ENCODE measurements around the gene CDR2. TPM values are rescaled to one million over a fixed set of nuclear protein-coding genes. Genes with fewer than 3 reads are reported as not detected.

CDR2 gene
- total and polyA plus RNA-seq, 2 of the 13 experiments (the other 11 are each of a cell fraction or from before 2014, with no cell fraction given), result 59.0 to 78.9 TPM

DNA sequence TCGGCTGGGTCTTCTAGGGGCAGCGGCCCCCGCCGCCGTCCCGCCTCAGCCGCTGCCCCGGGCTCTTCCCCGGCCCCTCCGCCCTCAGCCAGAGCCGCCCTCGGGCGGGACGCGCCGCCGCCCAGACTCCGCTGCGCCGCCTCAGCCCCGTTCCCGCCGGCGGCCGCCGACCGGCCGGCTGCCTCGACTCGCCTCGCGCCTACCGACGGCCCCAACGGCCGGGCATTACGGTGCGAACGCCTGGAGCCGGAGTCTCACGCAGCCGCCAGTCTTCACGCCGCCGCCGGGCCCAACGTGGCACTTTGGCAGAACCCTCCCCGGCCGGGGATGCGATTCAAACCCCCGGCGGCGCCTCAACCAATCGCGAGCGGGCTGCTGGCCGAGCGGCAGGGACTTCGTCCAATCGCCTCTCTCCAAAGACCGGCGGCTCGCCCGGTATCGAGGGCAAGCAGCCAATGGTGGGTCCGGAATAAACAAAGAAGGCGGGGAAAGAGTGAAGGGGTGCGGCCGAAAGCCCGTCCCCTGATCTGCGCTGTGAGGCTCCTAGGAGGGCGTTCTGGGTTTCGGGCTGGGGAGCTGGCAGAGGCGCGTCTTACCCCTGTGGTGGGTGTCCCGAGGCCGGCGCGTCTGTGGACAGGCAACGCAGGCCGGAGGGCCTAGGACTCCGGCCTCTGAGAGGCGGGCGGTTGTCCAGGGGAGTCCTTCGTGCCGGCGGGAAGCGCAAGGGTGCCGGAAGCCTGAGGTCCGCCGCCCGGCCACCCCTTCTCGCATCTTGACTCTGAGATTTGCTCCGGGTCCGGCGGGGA is at the start of gene CDR2 (continued):
- TF ChIP-seq, protein P1, sequence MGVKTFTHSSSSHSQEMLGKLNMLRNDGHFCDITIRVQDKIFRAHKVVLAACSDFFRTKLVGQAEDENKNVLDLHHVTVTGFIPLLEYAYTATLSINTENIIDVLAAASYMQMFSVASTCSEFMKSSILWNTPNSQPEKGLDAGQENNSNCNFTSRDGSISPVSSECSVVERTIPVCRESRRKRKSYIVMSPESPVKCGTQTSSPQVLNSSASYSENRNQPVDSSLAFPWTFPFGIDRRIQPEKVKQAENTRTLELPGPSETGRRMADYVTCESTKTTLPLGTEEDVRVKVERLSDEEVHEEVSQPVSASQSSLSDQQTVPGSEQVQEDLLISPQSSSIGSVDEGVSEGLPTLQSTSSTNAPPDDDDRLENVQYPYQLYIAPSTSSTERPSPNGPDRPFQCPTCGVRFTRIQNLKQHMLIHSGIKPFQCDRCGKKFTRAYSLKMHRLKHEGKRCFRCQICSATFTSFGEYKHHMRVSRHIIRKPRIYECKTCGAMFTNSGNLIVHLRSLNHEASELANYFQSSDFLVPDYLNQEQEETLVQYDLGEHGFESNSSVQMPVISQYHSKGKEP (CRISPR knock-in tag; IDR thresholded peaks at IDR 0.05), result peak; percentile 22; the same call in 1 of the 2 replicates
- TF ChIP-seq SOX5 (CRISPR knock-in tag; IDR thresholded peaks at IDR 0.05; ENCODE audit: borderline replicate concordance) (peak; percentile 69; the same call in 1 of the 2 replicates), ZNF761 (CRISPR knock-in tag; conservative IDR thresholded peaks at IDR 0.05) (peak; percentile 81; the same call in 1 of the 2 replicates), TOPORS (CRISPR knock-in tag; IDR thresholded peaks at IDR 0.05) (peak; percentile 80; the same call in 1 of the 2 replicates), SRSF4 (IDR thresholded peaks at IDR 0.05; ENCODE audit: low read depth, low read length, poor library complexity, severe bottlenecking) (no peak), GFI1 (CRISPR knock-in tag; IDR thresholded peaks at IDR 0.05; ENCODE audit: borderline replicate concordance) (peak; percentile 90), ZFP62 (CRISPR knock-in tag; IDR thresholded peaks at IDR 0.05) (peak; percentile 98), MLLT10 (CRISPR knock-in tag; IDR thresholded peaks at IDR 0.05) (no peak), CHCHD3 (CRISPR knock-in tag; IDR thresholded peaks at IDR 0.05) (no peak), DR1 (CRISPR knock-in tag; IDR thresholded peaks at IDR 0.05) (peak; percentile 93), GABPA (IDR thresholded peaks at IDR 0.05; ENCODE audit: low read depth, low read length) (no peak), GABPA (CRISPR knock-in tag; IDR thresholded peaks at IDR 0.05; ENCODE audit: low read depth) (peak; percentile 49), CENPX (CRISPR knock-in tag; IDR thresholded peaks at IDR 0.05) (no peak), TP53 (CRISPR knock-in tag; conservative IDR thresholded peaks at IDR 0.05) (peak; percentile 93), ZNF652 (CRISPR knock-in tag; IDR thresholded peaks at IDR 0.05; ENCODE audit: borderline replicate concordance, low read depth) (peak; percentile 44; the same call in 1 of the 2 replicates), HOXA5 (CRISPR knock-in tag; IDR thresholded peaks at IDR 0.05) (peak; percentile 91), ZNF768 (CRISPR knock-in tag; IDR thresholded peaks at IDR 0.05) (no peak), SMAD3 (CRISPR knock-in tag; IDR thresholded peaks at IDR 0.05) (peak; percentile 61)
- TF ChIP-seq, protein P2, sequence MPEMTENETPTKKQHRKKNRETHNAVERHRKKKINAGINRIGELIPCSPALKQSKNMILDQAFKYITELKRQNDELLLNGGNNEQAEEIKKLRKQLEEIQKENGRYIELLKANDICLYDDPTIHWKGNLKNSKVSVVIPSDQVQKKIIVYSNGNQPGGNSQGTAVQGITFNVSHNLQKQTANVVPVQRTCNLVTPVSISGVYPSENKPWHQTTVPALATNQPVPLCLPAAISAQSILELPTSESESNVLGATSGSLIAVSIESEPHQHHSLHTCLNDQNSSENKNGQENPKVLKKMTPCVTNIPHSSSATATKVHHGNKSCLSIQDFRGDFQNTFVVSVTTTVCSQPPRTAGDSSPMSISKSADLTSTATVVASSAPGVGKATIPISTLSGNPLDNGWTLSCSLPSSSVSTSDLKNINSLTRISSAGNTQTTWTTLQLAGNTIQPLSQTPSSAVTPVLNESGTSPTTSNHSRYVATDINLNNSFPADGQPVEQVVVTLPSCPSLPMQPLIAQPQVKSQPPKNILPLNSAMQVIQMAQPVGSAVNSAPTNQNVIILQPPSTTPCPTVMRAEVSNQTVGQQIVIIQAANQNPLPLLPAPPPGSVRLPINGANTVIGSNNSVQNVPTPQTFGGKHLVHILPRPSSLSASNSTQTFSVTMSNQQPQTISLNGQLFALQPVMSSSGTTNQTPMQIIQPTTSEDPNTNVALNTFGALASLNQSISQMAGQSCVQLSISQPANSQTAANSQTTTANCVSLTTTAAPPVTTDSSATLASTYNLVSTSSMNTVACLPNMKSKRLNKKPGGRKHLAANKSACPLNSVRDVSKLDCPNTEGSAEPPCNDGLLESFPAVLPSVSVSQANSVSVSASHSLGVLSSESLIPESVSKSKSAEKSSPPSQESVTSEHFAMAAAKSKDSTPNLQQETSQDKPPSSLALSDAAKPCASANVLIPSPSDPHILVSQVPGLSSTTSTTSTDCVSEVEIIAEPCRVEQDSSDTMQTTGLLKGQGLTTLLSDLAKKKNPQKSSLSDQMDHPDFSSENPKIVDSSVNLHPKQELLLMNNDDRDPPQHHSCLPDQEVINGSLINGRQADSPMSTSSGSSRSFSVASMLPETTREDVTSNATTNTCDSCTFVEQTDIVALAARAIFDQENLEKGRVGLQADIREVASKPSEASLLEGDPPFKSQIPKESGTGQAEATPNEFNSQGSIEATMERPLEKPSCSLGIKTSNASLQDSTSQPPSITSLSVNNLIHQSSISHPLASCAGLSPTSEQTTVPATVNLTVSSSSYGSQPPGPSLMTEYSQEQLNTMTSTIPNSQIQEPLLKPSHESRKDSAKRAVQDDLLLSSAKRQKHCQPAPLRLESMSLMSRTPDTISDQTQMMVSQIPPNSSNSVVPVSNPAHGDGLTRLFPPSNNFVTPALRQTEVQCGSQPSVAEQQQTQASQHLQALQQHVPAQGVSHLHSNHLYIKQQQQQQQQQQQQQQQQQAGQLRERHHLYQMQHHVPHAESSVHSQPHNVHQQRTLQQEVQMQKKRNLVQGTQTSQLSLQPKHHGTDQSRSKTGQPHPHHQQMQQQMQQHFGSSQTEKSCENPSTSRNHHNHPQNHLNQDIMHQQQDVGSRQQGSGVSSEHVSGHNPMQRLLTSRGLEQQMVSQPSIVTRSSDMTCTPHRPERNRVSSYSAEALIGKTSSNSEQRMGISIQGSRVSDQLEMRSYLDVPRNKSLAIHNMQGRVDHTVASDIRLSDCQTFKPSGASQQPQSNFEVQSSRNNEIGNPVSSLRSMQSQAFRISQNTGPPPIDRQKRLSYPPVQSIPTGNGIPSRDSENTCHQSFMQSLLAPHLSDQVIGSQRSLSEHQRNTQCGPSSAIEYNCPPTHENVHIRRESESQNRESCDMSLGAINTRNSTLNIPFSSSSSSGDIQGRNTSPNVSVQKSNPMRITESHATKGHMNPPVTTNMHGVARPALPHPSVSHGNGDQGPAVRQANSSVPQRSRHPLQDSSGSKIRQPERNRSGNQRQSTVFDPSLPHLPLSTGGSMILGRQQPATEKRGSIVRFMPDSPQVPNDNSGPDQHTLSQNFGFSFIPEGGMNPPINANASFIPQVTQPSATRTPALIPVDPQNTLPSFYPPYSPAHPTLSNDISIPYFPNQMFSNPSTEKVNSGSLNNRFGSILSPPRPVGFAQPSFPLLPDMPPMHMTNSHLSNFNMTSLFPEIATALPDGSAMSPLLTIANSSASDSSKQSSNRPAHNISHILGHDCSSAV (CRISPR knock-in tag; IDR thresholded peaks at IDR 0.05; ENCODE audit: borderline replicate concordance), result peak; percentile 90; the same call in 1 of the 2 replicates
- TF ChIP-seq, protein P3, sequence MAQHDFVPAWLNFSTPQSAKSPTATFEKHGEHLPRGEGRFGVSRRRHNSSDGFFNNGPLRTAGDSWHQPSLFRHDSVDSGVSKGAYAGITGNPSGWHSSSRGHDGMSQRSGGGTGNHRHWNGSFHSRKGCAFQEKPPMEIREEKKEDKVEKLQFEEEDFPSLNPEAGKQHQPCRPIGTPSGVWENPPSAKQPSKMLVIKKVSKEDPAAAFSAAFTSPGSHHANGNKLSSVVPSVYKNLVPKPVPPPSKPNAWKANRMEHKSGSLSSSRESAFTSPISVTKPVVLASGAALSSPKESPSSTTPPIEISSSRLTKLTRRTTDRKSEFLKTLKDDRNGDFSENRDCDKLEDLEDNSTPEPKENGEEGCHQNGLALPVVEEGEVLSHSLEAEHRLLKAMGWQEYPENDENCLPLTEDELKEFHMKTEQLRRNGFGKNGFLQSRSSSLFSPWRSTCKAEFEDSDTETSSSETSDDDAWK (CRISPR knock-in tag; IDR thresholded peaks at IDR 0.05), result no peak

Measured in HepG2 (cell line).